Fibroblast of lung (primary cell): ENCODE measurements around the gene VGF.

ENCODE experiments used
- EZH2 ChIP-seq: IDR thresholded peaks from 2 replicates; pipeline ENCODE4 v1.5.1; 2012; ENCODE audit warnings: low read length, control low read depth, mild to moderate bottlenecking; ENCODE audit errors: missing control alignments
- TF ChIP-seq, protein P1 (sequence below), 2 donors: IDR thresholded peaks in 1 of 2; conservative IDR thresholded peaks in 1 of 2; 1 replicate in 1 of 2; 2 replicates in 1 of 2; pipeline ENCODE4 v1.5.1; 2011 to 2012; ENCODE audit warnings: low read length in 2 of 2, control low read depth in 1 of 2, inconsistent platforms in 1 of 2, low read depth in 1 of 2, mild to moderate bottlenecking in 1 of 2

DNA sequence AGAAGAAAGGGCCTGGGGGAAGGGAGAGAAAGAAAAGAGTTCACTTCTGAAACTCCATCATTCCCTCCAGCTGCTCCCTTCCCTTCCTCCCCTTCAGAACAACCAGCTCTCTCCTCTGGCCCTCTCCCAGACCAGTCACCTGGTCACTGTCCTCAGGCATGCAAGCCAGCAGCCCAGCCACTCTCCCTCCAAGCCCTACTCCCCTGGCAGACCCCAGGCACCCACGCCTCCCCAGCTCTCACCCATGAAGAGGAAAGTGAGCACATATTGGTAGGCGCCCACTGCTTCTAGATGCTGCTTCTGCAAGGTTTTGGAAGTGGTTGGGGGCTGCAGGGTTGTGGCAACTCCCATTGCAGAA is 35.1 kb upstream of the VGF start:
- TF ChIP-seq, protein P1, sequence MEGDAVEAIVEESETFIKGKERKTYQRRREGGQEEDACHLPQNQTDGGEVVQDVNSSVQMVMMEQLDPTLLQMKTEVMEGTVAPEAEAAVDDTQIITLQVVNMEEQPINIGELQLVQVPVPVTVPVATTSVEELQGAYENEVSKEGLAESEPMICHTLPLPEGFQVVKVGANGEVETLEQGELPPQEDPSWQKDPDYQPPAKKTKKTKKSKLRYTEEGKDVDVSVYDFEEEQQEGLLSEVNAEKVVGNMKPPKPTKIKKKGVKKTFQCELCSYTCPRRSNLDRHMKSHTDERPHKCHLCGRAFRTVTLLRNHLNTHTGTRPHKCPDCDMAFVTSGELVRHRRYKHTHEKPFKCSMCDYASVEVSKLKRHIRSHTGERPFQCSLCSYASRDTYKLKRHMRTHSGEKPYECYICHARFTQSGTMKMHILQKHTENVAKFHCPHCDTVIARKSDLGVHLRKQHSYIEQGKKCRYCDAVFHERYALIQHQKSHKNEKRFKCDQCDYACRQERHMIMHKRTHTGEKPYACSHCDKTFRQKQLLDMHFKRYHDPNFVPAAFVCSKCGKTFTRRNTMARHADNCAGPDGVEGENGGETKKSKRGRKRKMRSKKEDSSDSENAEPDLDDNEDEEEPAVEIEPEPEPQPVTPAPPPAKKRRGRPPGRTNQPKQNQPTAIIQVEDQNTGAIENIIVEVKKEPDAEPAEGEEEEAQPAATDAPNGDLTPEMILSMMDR (conservative IDR thresholded peaks at IDR 0.05 in 1 of 2, IDR thresholded peaks at IDR 0.05 in 1 of 2; ENCODE audit: low read depth in 1 of 2, low read length in 2 of 2): no peak
- no peak for TF ChIP-seq EZH2
